ENCODE results near the gene WIPI1. TPM values are rescaled to one million over a fixed set of nuclear protein-coding genes. Genes with fewer than 3 reads are reported as not detected.

Gene WIPI1
- total RNA-seq, 1 donor from 2014 or later: 38.1 TPM

DNA sequence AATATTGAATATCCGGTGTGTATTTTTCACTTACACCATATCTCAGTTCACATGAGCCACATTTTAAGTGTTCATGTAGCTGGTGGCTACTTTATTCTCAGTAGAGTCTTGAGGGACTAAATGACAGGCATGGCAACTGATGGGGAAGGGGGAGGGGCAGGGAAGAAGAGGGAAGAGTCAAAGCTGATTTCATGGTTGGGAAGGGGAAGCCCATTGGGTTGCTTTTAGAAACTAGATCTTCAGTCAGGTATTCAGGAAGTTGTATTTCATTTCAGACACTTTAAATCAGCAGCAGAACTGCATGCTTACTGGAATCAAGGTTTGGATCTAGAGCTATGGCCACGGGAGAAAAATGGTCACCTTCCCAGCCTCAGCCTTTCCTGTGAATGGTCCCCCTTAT lies 2.9 kb upstream of the WIPI1 start:
- intact Hi-C loops (cut with DNase I): no loop called here
- peaks cover 35% of the 10 kb centered on the region for H3K4me1 ChIP-seq
- DNase-seq: no peak

DNA sequence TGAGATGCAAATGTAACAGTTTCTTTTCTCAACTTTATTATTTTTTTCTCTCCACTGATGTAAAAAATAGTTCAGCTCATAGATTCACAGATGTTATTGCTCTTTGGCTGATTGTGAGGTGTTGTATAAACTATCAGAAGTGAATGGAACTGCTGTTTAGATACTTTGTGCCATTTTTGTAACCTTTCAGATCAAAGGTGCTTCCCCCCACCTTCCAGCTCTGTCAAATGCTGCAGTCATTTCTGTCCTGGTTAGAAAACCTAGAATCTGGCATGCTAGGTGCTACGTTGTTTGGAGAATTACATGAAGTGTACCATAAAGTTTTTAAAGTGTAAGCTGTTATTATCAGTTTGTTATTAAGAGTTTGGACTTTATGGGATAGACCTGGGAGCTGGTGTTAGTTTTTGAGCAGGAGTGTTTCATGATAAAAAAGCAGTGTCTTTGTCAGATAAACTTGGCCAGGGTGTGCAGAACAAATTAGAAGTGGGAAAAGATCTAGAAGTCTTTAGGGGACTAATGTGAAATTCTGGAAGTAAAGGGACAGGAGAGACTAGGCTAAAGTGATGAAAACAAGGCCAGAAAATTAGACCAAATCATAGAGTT lies 1.8 kb upstream of the WIPI1 start:
- Histone ChIP-seq H3K4me3 (no peak overlapping the region), H3K36me3 (no peaks in the 10 kb centered on the region), H3K27me3 (no peaks in the 10 kb centered on the region), H3K27ac (no peak overlapping the region), H3K4me1 (peaks cover 38% of the 10 kb centered on the region), H3K9me3 (no peaks in the 10 kb centered on the region)
- DNase-seq (no peak), ATAC-seq (no peak)
- TF ChIP-seq, protein P1, sequence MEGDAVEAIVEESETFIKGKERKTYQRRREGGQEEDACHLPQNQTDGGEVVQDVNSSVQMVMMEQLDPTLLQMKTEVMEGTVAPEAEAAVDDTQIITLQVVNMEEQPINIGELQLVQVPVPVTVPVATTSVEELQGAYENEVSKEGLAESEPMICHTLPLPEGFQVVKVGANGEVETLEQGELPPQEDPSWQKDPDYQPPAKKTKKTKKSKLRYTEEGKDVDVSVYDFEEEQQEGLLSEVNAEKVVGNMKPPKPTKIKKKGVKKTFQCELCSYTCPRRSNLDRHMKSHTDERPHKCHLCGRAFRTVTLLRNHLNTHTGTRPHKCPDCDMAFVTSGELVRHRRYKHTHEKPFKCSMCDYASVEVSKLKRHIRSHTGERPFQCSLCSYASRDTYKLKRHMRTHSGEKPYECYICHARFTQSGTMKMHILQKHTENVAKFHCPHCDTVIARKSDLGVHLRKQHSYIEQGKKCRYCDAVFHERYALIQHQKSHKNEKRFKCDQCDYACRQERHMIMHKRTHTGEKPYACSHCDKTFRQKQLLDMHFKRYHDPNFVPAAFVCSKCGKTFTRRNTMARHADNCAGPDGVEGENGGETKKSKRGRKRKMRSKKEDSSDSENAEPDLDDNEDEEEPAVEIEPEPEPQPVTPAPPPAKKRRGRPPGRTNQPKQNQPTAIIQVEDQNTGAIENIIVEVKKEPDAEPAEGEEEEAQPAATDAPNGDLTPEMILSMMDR (IDR thresholded peaks at IDR 0.05): no peak
- intact Hi-C loops (cut with DNase I): no loop called here

More for the DNA sequence above, 2.9 kb upstream of the WIPI1 start:
- Histone ChIP-seq H3K27me3 (no peaks in the 10 kb centered on the region), H3K36me3 (no peaks in the 10 kb centered on the region), H3K4me3 (no peak overlapping the region), H3K27ac (no peak overlapping the region), H3K9me3 (no peaks in the 10 kb centered on the region)
- ATAC-seq: no peak
- TF ChIP-seq, protein P1 (IDR thresholded peaks at IDR 0.05): no peak

DNA sequence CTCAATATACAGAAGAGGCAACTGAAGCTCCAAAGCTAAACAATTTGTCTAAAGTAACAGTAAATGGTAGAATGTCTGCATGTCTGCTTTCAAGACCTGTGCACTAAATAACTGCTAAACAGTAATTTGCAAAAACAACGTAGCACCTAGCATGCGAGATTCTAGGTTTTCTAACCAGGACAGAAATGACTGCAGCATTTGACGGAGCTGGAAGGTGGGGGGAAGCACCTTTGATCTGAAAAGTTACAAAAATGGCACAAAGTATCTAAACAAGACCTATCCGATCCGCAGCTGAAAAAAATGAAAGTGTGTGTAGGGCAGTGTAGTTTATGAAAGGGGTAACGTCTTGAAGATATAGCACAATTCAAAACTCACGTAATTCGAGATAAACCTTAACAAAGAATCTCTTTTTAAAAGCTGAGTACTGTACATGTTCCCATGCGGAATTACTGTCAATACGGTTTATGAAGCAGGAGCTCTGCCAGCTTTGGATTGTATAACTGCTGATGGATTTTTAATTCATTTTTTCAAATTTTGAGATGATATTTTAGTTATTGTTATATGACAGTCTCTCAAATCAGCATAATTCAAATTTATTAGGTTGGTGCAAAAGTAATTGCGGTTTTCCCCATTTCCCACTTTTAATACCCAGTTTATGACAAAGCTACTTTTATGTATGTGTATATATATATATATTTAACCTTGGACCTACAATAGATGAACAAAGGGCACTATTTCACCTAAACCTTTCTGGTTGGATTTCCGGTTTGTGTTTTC lies 1.2 kb upstream of the WIPI1 start:
- Histone ChIP-seq H3K27me3 (no peaks in the 10 kb centered on the region), H3K9me3 (no peaks in the 10 kb centered on the region), H3K4me1 (peaks cover 44% of the 10 kb centered on the region), H3K4me3 (peak overlapping the region; percentile 61), H3K36me3 (no peaks in the 10 kb centered on the region), H3K27ac (peak overlapping the region; percentile 80)
- no peak for ATAC-seq
- no peak for DNase-seq
- TF ChIP-seq, protein P1 (IDR thresholded peaks at IDR 0.05): no peak
- intact Hi-C loops (cut with DNase I): no loop called here

DNA sequence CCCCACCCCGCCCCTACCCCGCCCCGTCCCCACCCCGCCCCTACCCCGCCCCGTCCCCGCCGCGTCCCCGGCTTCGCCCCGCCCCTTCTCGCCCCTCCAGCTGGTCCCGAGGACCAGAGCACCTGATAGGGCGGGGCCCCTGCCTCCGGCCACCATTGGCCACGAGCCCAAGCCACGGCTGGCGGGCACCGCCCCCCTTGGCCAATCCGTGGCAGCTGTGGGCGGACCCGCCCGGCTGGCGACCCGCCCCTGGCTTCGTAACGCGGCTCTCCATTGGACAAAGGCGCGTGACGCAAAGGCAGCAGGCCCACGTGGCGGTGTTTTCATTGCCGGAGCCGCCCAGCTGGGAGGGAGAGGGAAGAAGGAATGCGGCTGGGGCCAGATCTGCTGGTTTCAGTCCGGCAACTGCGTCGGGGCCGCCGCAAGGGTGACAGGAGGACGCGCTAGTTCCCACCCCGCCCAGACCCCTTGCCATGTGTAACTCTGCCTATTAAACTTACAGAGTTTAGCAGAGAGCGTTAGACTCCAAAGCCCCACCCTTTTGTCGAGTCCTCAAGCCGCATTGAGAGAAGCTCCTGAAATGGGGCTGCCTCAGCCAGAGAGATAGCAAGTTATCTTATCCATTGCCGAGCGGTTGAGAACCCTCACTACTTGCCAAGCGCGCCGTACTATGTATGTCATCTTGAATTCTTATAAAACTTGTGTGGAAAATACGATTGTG lies 403 bp upstream of the WIPI1 start:
- DNase-seq: peak; percentile 99
- ATAC-seq: peak; percentile 97
- peaks cover 4% of the 10 kb centered on the region for H3K36me3 ChIP-seq
- peak overlapping the region; percentile 80 for H3K27ac ChIP-seq
- no peaks in the 10 kb centered on the region for H3K9me3 ChIP-seq
- peaks cover 49% of the 10 kb centered on the region for H3K4me1 ChIP-seq
- peak overlapping the region; percentile 85 for H3K4me3 ChIP-seq
- intact Hi-C loops (cut with DNase I): no loop called here
- H3K27me3 ChIP-seq: no peaks in the 10 kb centered on the region
- TF ChIP-seq, protein P1 (IDR thresholded peaks at IDR 0.05): no peak

DNA sequence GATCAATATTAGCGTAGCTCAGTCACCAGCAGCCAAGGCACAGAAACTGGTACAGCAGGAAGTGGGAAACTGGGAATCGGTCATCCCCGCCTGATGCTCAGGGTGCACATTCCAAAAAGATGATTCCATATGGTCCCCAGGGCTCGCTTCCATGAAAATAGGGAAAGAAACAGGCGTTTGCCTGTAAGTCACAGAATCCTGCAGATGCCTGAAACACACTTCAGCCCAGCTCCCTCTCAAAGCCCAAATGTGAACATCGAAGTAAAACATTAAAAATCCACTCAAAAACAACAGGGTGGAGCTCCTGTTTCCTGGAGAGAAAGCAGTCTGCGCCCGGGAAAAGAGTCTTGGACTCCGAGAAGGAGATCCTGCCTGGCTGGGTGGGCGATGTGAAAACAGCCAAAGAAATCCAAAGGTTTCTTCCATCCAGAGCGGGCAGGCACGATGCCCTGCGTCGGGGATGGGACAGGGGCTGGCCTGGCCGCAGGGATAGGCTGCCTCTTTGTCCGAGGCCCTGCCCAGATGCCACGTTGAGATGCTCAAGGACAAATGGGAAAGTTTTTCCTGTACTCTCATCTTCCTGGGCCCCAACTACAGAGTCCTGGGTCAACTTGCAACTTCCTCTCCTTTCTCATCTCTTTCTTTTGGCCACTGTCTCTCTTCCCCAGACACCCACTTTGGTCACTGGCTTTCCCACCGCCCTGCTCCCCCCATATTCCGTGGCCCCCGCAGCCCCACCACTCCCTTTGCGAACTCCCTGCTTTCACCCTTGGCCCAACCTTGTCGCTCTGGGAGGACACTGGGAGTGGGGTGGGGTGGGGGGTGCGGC lies 743 bp downstream of the WIPI1 start:
- Histone ChIP-seq H3K4me3 (peak overlapping the region; percentile 85), H3K27me3 (no peaks in the 10 kb centered on the region), H3K9me3 (no peaks in the 10 kb centered on the region), H3K4me1 (peaks cover 44% of the 10 kb centered on the region), H3K36me3 (peaks cover 15% of the 10 kb centered on the region), H3K27ac (peak overlapping the region; percentile 87)
- TF ChIP-seq, protein P1 (IDR thresholded peaks at IDR 0.05): no peak
- DNase-seq (peak; percentile 84), ATAC-seq (peak; percentile 71)
- intact Hi-C loops (cut with DNase I): no loop called here

Data from upper lobe of right lung (tissue), 1 donor.